CD14-positive monocyte (primary cell): ENCODE data around the gene IGLL5. TPM values are rescaled to one million over a fixed set of nuclear protein-coding genes. Genes with fewer than 3 reads are reported as not detected.

Source experiments
- DNase-seq, 3 donors: peaks; one replicate each; pipeline ENCODE4 v3.0.0-alpha.2; 2011 to 2022
- H2AFZ ChIP-seq: 2 replicates; pipeline ENCODE4 v1.6.0; 2012; ENCODE audit warnings: mild to moderate bottlenecking, low read depth, low read length, inconsistent platforms; ENCODE audit not compliant: insufficient read depth, poor library complexity, severe bottlenecking
- H3K27ac ChIP-seq, 2 donors: 1 replicate in 1 of 2; 2 replicates in 1 of 2; pipeline ENCODE4 v1.5.1; 2012 to 2013; ENCODE audit warnings: low read length in 2 of 2, control low read depth in 1 of 2, inconsistent platforms in 1 of 2, low read depth in 1 of 2, mild to moderate bottlenecking in 1 of 2
- H3K27me3 ChIP-seq, 2 donors: one replicate each; pipeline versions ENCODE4 v1.6.0 to v1.6.1; 2011 to 2013; ENCODE audit warnings: low read length in 2 of 2; ENCODE audit not compliant: control insufficient read depth in 2 of 2, insufficient read depth in 2 of 2
- H3K36me3 ChIP-seq, 2 donors: replicated peaks in 1 of 2; 1 replicate in 1 of 2; 2 replicates in 1 of 2; pipeline versions ENCODE4 v1.5.1 to v1.6.1; 2012 to 2013; ENCODE audit warnings: low read length in 2 of 2, control low read depth in 1 of 2, inconsistent platforms in 1 of 2, mild to moderate bottlenecking in 1 of 2; ENCODE audit not compliant: insufficient read depth in 2 of 2, control insufficient read depth in 1 of 2
- H3K4me1 ChIP-seq, 2 donors: 1 replicate in 1 of 2; 2 replicates in 1 of 2; pipeline versions ENCODE4 v1.5.1 to v1.6.1; 2012 to 2013; ENCODE audit warnings: low read length in 2 of 2, control low read depth in 1 of 2, inconsistent platforms in 1 of 2, mild to moderate bottlenecking in 1 of 2, moderate library complexity in 1 of 2; ENCODE audit not compliant: insufficient read depth in 2 of 2, control insufficient read depth in 1 of 2
- H3K4me2 ChIP-seq: replicated peaks from 2 replicates; pipeline ENCODE3; 2012; ENCODE audit warnings: low read length, moderate library complexity, mild to moderate bottlenecking; ENCODE audit not compliant: poor library complexity, severe bottlenecking; ENCODE audit errors: extremely low read depth
- H3K4me3 ChIP-seq, 3 experiments: fragments of 200-600 bp in 1 of 3; sonication (generic) in 1 of 3; replicated peaks in 1 of 3; 1 replicate in 2 of 3; 2 replicates in 1 of 3; pipeline ENCODE4 v1.5.1; 2011 to 2013; ENCODE audit warnings: low read length in 3 of 3, mild to moderate bottlenecking in 3 of 3, control low read depth in 2 of 3, low read depth in 2 of 3, inconsistent platforms in 1 of 3, moderate library complexity in 1 of 3
- H3K79me2 ChIP-seq: 2 replicates; pipeline ENCODE4 v1.6.0; 2012; ENCODE audit warnings: mild to moderate bottlenecking, control low read depth, inconsistent platforms, low read length, moderate library complexity; ENCODE audit not compliant: insufficient read depth
- H3K9ac ChIP-seq: 2 replicates; pipeline ENCODE4 v1.6.0; 2017; ENCODE audit warnings: low read length, mild to moderate bottlenecking; ENCODE audit not compliant: insufficient read depth, poor library complexity, severe bottlenecking
- H3K9me3 ChIP-seq, 2 donors: replicated peaks in 1 of 2; 1 replicate in 1 of 2; 2 replicates in 1 of 2; pipeline versions ENCODE4 v1.5.1 to v1.6.1; 2012 to 2013; ENCODE audit warnings: low read length in 2 of 2, control low read depth in 1 of 2; ENCODE audit not compliant: control insufficient read depth in 1 of 2, insufficient read depth in 1 of 2
- H4K20me1 ChIP-seq: 2 replicates; pipeline ENCODE4 v1.6.0; 2012; ENCODE audit warnings: mild to moderate bottlenecking, low read length, control low read depth, moderate library complexity; ENCODE audit not compliant: insufficient read depth
- H3K27ac Mint-ChIP-seq, 7 donors: one replicate each; pipeline ENCODE4 v1.8.0; 2020; ENCODE audit warnings: mild to moderate bottlenecking in 7 of 7, mixed read lengths in 7 of 7, moderate library complexity in 6 of 7, inconsistent platforms in 2 of 7
- H3K27me3 Mint-ChIP-seq, 3 donors: one replicate each; pipeline ENCODE4 v1.8.0; 2021 to 2022; ENCODE audit warnings: low read depth in 3 of 3, mild to moderate bottlenecking in 3 of 3, mixed read lengths in 3 of 3, moderate library complexity in 3 of 3, inconsistent platforms in 1 of 3
- H3K36me3 Mint-ChIP-seq, 2 donors: one replicate each; pipeline ENCODE4 v1.8.0; 2020; ENCODE audit warnings: mixed read lengths in 2 of 2, inconsistent platforms in 1 of 2, mild to moderate bottlenecking in 1 of 2
- H3K4me1 Mint-ChIP-seq: one replicate; pipeline ENCODE4 v1.8.0; 2020; ENCODE audit warnings: mild to moderate bottlenecking, mixed read lengths
- H3K4me3 Mint-ChIP-seq, 2 donors: one replicate each; pipeline ENCODE4 v1.8.0; 2020; ENCODE audit warnings: mild to moderate bottlenecking in 2 of 2, mixed read lengths in 2 of 2, moderate library complexity in 1 of 2
- H3K9me3 Mint-ChIP-seq, 7 donors: one replicate each; pipeline ENCODE4 v1.8.0; 2020 to 2022; ENCODE audit warnings: mixed read lengths in 7 of 7, mild to moderate bottlenecking in 6 of 7, moderate library complexity in 6 of 7, inconsistent platforms in 2 of 7
- CTCF ChIP-seq: fragments of 200-600 bp; IDR thresholded peaks from one replicate; pipeline ENCODE4 v1.8.0; 2022; ENCODE audit warnings: antibody characterized with exemption, mild to moderate bottlenecking
- WGBS: methylation state at CpG from one replicate; pipeline ENCODE4 v1.1.5; 2013; ENCODE audit warnings: missing lambda C conversion rate; ENCODE audit not compliant: insufficient coverage; 5-methylcytosine and 5-hydroxymethylcytosine counted together
- intact Hi-C, 2 donors: fragments of 100-400 bp; cut with micrococcal nuclease; formaldehyde crosslinking; loops; one replicate each; pipeline versions ENCODE4 v1.15.0 to v1.15.1; 2023
- polyA plus RNA-seq, 3 donors: library from polyadenylated mRNA; depleted of rRNA in 1 of 3; unstranded in 2 of 3; stranded (reverse) in 1 of 3; fragments of 300-500 nt in 2 of 3; fragments of >200 nt in 1 of 3; fragmentation: Illumina TruSeq in 2 of 3; gene quantifications; 1 replicate in 2 of 3; 2 replicates in 1 of 3; pipeline ENCODE4 v1.2.3, GENCODE V29; 2012 to 2021

The IGLL5 gene
- polyA plus RNA-seq, 3 donors, result 0.21 to 0.38 TPM; not detected in 1

GRCh38 chr22:22856885-22857606 is 30.6 kb upstream of the IGLL5 start:
- no peaks in the 10 kb centered on the region for H3K9me3 Mint-ChIP-seq
- H3K4me3 ChIP-seq, result no peak overlapping the region
- peaks cover 2 to 7% (median 6%) of the 10 kb centered on the region in 3 donors for H3K27me3 Mint-ChIP-seq
- no peak for TF ChIP-seq CTCF
- no peaks in the 10 kb centered on the region for H3K4me1 ChIP-seq
- no peak overlapping the region for H3K9ac ChIP-seq
- intact Hi-C loops, result no loop called here
- no peak overlapping the region for H3K27ac ChIP-seq
- peaks cover 2% of the 10 kb centered on the region for H3K4me1 Mint-ChIP-seq
- H2AFZ ChIP-seq, result no peak overlapping the region
- H4K20me1 ChIP-seq, result no peaks in the 10 kb centered on the region
- no peaks in the 10 kb centered on the region for H3K27me3 ChIP-seq
- H3K79me2 ChIP-seq, result no peaks in the 10 kb centered on the region
- H3K36me3 ChIP-seq, result no peaks in the 10 kb centered on the region
- no peak overlapping the region for H3K4me3 Mint-ChIP-seq
- H3K4me2 ChIP-seq, result no peak overlapping the region
- no peak for DNase-seq
- H3K27ac Mint-ChIP-seq, result no peak overlapping the region
- H3K36me3 Mint-ChIP-seq, result no peaks in the 10 kb centered on the region
- no peaks in the 10 kb centered on the region for H3K9me3 ChIP-seq
- WGBS, result 74% methylated on average over 4 of the region's 5 CpGs

GRCh38 chr22:22857607-22858558 is 29.7 kb upstream of the IGLL5 start:
- peaks cover 2% of the 10 kb centered on the region for H3K4me1 Mint-ChIP-seq
- no peak overlapping the region for H3K27ac Mint-ChIP-seq
- no peak overlapping the region for H2AFZ ChIP-seq
- H3K9ac ChIP-seq, result no peak overlapping the region
- intact Hi-C loops, result no loop called here
- no peak overlapping the region for H3K4me3 Mint-ChIP-seq
- H3K9me3 ChIP-seq, result no peaks in the 10 kb centered on the region
- DNase-seq, result no peak
- H3K36me3 ChIP-seq, result no peaks in the 10 kb centered on the region
- no peaks in the 10 kb centered on the region for H3K79me2 ChIP-seq
- no peaks in the 10 kb centered on the region for H3K9me3 Mint-ChIP-seq
- H3K27me3 ChIP-seq, result no peaks in the 10 kb centered on the region
- no peaks in the 10 kb centered on the region for H3K36me3 Mint-ChIP-seq
- H3K4me1 ChIP-seq, result no peaks in the 10 kb centered on the region
- H3K27ac ChIP-seq, result no peak overlapping the region
- no peak for TF ChIP-seq CTCF
- peaks cover 2 to 7% (median 6%) of the 10 kb centered on the region in 3 donors for H3K27me3 Mint-ChIP-seq
- H4K20me1 ChIP-seq, result no peaks in the 10 kb centered on the region
- H3K4me2 ChIP-seq, result no peak overlapping the region
- H3K4me3 ChIP-seq, result no peak overlapping the region
- WGBS, result 100% methylated on average over 1 of the region's 9 CpGs
